ENCODE measurements around the gene MGRN1.
A peak's percentile ranks its signal among the peaks of the same experiment; 100 is the strongest.

Gene MGRN1

DNA sequence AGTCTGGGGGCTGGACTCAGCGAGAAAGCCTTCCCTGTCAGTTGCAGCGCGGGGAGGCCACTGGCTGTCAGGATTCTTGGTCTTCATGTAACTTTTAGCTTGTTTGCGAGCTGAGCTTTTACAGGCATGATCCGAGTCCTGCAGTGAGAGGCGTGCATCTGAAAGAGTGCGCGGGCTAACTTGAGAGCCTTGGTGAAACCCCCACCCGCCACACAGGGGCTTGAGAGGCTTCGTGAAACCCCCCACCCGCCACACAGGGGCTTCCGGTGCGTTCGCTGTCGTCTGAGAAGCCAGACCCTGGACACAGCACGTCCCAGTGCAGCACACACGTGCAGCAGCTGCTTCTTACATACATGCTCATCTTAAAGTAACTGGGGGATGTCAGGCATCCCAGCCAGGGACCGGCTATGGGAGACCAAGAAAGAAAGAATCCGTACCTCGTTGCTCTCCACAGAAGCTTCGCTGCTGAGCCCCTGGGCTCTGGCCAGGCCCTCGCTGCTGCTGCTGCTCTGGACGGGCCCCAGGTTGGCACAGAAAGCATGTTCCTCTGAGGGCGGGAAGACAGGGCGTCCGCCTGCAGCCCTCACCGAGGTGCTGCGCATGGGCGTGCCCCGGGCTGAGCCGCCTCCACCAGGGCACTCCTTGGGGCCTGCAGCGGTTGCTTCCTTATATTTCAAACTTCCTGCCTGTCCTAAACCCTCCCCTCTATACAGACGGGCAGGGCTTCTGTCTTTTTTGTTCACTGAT lies 76.5 kb downstream of the MGRN1 start:
- peak; percentile 10; the same call in 1 of the 2 replicates for TF ChIP-seq SPI1 (IDR thresholded peaks at IDR 0.05; ENCODE audit: borderline replicate concordance, low read depth)
- no peak for TF ChIP-seq POLR2AphosphoS5 (IDR thresholded peaks at IDR 0.05; ENCODE audit: low read depth)
- TF ChIP-seq GABPA (IDR thresholded peaks at IDR 0.05; ENCODE audit: low read depth), result no peak
- DNase-seq (ENCODE audit: low read depth in 1 of 2, low spot score in 1 of 2), result peak in 1 of 2 experiments; percentile 84
- Histone ChIP-seq H3K27me3 (ENCODE audit: insufficient read depth, poor library complexity, severe bottlenecking) (no peaks in the 10 kb centered on the region), H3K4me3 (replicated peaks; ENCODE audit: insufficient read depth, low read length) (no peak overlapping the region), H3K27ac (replicated peaks) (peak overlapping the region; percentile 53)

DNA sequence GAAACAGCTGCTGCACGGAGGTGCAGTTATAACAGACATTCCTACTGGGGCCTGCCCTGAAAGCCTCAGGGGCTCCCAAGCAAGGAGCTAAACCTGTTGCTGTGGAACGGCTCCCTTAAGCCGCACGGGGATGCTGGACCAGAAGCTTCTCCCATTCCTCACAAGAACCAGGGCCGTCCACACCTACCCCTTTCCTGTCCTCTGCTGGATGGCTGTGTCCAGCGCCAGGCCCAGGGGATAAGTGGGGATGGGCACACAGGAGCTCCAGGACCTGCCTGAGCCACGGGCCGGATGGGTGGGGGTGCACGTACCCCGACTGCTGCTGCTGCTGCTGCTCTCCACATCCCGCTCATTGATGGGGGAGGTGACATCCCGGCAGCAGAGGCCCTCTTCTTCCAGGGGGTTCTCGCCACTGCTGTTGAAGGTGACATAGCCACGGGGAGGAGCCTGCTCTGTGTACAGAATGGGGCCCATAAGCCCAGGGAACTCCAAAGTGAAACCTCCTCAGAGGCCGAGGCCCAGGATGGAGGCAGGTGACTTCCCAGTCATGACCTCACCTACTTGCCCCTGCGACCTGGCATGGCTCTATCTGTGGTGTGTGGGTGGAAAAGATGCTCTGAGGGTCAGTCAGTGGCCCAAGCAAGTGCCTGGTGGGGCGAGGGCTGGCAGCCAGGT lies 77.3 kb downstream of the MGRN1 start:
- H3K27me3 ChIP-seq (ENCODE audit: insufficient read depth, poor library complexity, severe bottlenecking), result no peaks in the 10 kb centered on the region
- TF ChIP-seq POLR2AphosphoS5 (IDR thresholded peaks at IDR 0.05; ENCODE audit: low read depth) (no peak), CTCF (IDR thresholded peaks at IDR 0.05; ENCODE audit: insufficient read depth, low read length) (no peak), GABPA (IDR thresholded peaks at IDR 0.05; ENCODE audit: low read depth) (no peak), REST (IDR thresholded peaks at IDR 0.05; ENCODE audit: insufficient replicate concordance, low read depth) (no peak), SPI1 (IDR thresholded peaks at IDR 0.05; ENCODE audit: borderline replicate concordance, low read depth) (no peak)

GRCh38 chr16:4702466-4702808 lies 77.8 kb downstream of the MGRN1 start:
- Histone ChIP-seq H3K27ac (replicated peaks) (no peak overlapping the region), H3K27me3 (ENCODE audit: insufficient read depth, poor library complexity, severe bottlenecking) (no peaks in the 10 kb centered on the region), H3K4me3 (replicated peaks; ENCODE audit: insufficient read depth, low read length) (no peak overlapping the region)
- no peak for DNase-seq (ENCODE audit: low read depth in 1 of 2, low spot score in 1 of 2)
- no peak for TF ChIP-seq SPI1 (IDR thresholded peaks at IDR 0.05; ENCODE audit: borderline replicate concordance, low read depth)
- TF ChIP-seq CTCF (IDR thresholded peaks at IDR 0.05; ENCODE audit: insufficient read depth, low read length), result no peak
- no peak for TF ChIP-seq POLR2AphosphoS5 (IDR thresholded peaks at IDR 0.05; ENCODE audit: low read depth)
- TF ChIP-seq REST (IDR thresholded peaks at IDR 0.05; ENCODE audit: insufficient replicate concordance, low read depth), result no peak
- no peak for TF ChIP-seq GABPA (IDR thresholded peaks at IDR 0.05; ENCODE audit: low read depth)

More for the DNA sequence above, 77.3 kb downstream of the MGRN1 start:
- no peak for DNase-seq (ENCODE audit: low read depth in 1 of 2, low spot score in 1 of 2)
- H3K4me3 ChIP-seq (replicated peaks; ENCODE audit: insufficient read depth, low read length), result no peak overlapping the region
- H3K27ac ChIP-seq (replicated peaks), result peak overlapping the region; percentile 53

GRCh38 chr16:4703906-4704305 lies 79.3 kb downstream of the MGRN1 start:
- Histone ChIP-seq H3K27me3 (ENCODE audit: insufficient read depth, poor library complexity, severe bottlenecking) (no peaks in the 10 kb centered on the region), H3K27ac (replicated peaks) (no peak overlapping the region), H3K4me3 (replicated peaks; ENCODE audit: insufficient read depth, low read length) (no peak overlapping the region)
- TF ChIP-seq SPI1 (IDR thresholded peaks at IDR 0.05; ENCODE audit: borderline replicate concordance, low read depth) (no peak), GABPA (IDR thresholded peaks at IDR 0.05; ENCODE audit: low read depth) (no peak), POLR2AphosphoS5 (IDR thresholded peaks at IDR 0.05; ENCODE audit: low read depth) (no peak), CTCF (IDR thresholded peaks at IDR 0.05; ENCODE audit: insufficient read depth, low read length) (no peak), REST (IDR thresholded peaks at IDR 0.05; ENCODE audit: insufficient replicate concordance, low read depth) (no peak)
- no peak for DNase-seq (ENCODE audit: low read depth in 1 of 2, low spot score in 1 of 2)
